ENCODE data around the gene ANKS1B. TPM values are rescaled to one million over a fixed set of nuclear protein-coding genes. Genes with fewer than 3 reads are reported as not detected.
"Not testable (repeated sequence)": the region's sequence is repeated elsewhere in the genome, so short reads cannot be mapped to it uniquely, and the experiment has no call there.

The ANKS1B gene
- total RNA-seq, 1 experiment from 2014 or later = 0.10 TPM

GRCh38 chr12:99042226-99042625, 942.5 kb downstream of the ANKS1B start:
- no peak for DNase-seq (ENCODE audit: extremely low read depth, low read depth)

GRCh38 chr12:99039367-99040120, 945.2 kb downstream of the ANKS1B start:
- no peak for DNase-seq (ENCODE audit: extremely low read depth, low read depth)

- no peak for DNase-seq (ENCODE audit: extremely low read depth, low read depth)
These were observed 948.2 kb downstream of the ANKS1B start for GRCh38 chr12:99036566-99036965.

- no peak for DNase-seq (ENCODE audit: extremely low read depth, low read depth)
These were observed 948.9 kb downstream of the ANKS1B start for GRCh38 chr12:99035803-99036202.

GRCh38 chr12:99034201-99034600, 950.5 kb downstream of the ANKS1B start:
- DNase-seq (ENCODE audit: extremely low read depth, low read depth) = not testable (repeated sequence)

GRCh38 chr12:99029511-99030271, 955.0 kb downstream of the ANKS1B start:
- DNase-seq (ENCODE audit: extremely low read depth, low read depth) = no peak

- no peak for DNase-seq (ENCODE audit: extremely low read depth, low read depth)
These were observed 957.3 kb downstream of the ANKS1B start for GRCh38 chr12:99027461-99027860.

GRCh38 chr12:99027055-99027393, 957.7 kb downstream of the ANKS1B start:
- no peak for DNase-seq (ENCODE audit: extremely low read depth, low read depth)

GRCh38 chr12:99026332-99027054, 958.2 kb downstream of the ANKS1B start:
- no peak for DNase-seq (ENCODE audit: extremely low read depth, low read depth)

- no peak for DNase-seq (ENCODE audit: extremely low read depth, low read depth)
These were observed 959.9 kb downstream of the ANKS1B start for GRCh38 chr12:99024870-99025269.

- no peak for DNase-seq (ENCODE audit: extremely low read depth, low read depth)
These were observed 960.5 kb downstream of the ANKS1B start for GRCh38 chr12:99024191-99024590.

GRCh38 chr12:99020871-99021270, 963.9 kb downstream of the ANKS1B start:
- no peak for DNase-seq (ENCODE audit: extremely low read depth, low read depth)

GRCh38 chr12:99019798-99020197, 964.9 kb downstream of the ANKS1B start:
- DNase-seq (ENCODE audit: extremely low read depth, low read depth) = no peak

GRCh38 chr12:99017971-99018370, 966.8 kb downstream of the ANKS1B start:
- DNase-seq (ENCODE audit: extremely low read depth, low read depth) = no peak

- no peak for DNase-seq (ENCODE audit: extremely low read depth, low read depth)
These were observed 975.0 kb downstream of the ANKS1B start for GRCh38 chr12:99009654-99010296.

- DNase-seq (ENCODE audit: extremely low read depth, low read depth) = no peak
These were observed 979.1 kb downstream of the ANKS1B start for GRCh38 chr12:99005601-99006000.

- no peak for DNase-seq (ENCODE audit: extremely low read depth, low read depth)
These were observed 979.8 kb downstream of the ANKS1B start for GRCh38 chr12:99004799-99005466.

- DNase-seq (ENCODE audit: extremely low read depth, low read depth) = no peak
These were observed 982.0 kb downstream of the ANKS1B start for GRCh38 chr12:99002731-99003130.

- DNase-seq (ENCODE audit: extremely low read depth, low read depth) = no peak
These were observed 982.6 kb downstream of the ANKS1B start for GRCh38 chr12:99002156-99002555.

GRCh38 chr12:98999559-98999958, 985.2 kb downstream of the ANKS1B start:
- DNase-seq (ENCODE audit: extremely low read depth, low read depth) = no peak
